ENCODE results near the gene PERCC1.
"Not testable (repeated sequence)": the region's sequence is repeated elsewhere in the genome, so short reads cannot be mapped to it uniquely, and the experiment has no call there.

The PERCC1 gene

DNA sequence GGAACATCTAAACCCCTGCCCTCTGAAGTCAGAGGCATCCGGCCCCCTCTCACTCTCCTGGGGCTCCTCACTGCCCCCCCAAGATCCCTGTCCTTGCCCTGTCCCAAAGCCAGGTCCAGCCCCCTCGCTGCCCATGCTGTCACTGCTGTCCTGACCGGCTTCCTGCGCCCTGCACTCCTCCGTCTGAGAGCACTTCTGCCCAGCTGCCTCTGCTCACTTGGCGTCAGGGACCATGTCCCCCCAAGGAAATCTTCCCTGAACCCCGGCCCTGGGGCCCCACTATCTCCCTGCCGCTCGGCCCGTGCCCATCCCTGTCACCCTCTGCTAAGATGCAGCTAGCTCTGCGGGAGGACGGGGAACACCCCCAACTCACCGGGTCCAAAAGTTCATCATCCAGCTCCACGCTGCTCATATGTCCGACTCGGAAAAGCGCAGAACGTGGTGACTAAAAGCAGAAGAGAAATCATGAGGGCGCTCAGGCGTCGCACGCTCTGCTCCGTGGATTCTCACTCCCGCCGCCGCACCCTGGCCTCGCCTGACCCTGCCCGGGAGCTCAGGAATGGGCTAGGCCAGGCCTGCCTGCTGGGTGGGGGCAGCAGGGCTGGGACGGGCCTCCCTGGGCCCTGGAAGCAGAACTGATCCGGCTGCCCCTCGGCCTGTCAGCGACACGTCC is 34.2 kb downstream of the PERCC1 start:
- no peak overlapping the region for H3K4me3 ChIP-seq (ENCODE audit: low read depth in 1 of 5, low read length in 5 of 5)
- no peak overlapping the region for H3K9ac ChIP-seq (ENCODE audit: low read length in 5 of 5)
- no peaks in the 10 kb centered on the region for H3K27me3 ChIP-seq (ENCODE audit: control insufficient read depth in 5 of 5, insufficient read depth in 4 of 5, low read length in 5 of 5)
- no peak overlapping the region for H3K27ac ChIP-seq (ENCODE audit: low read depth, low read length)
- H3K4me1 ChIP-seq (ENCODE audit: control insufficient read depth in 5 of 5, insufficient read depth in 5 of 5, low read length in 5 of 5), result peaks cover 0 to 21% (median 11%) of the 10 kb centered on the region in 5 donors
- no peaks in the 10 kb centered on the region for H3K9me3 ChIP-seq (ENCODE audit: control insufficient read depth in 5 of 5, low read length in 5 of 5)
- peaks cover 0 to 44% (median 29%) of the 10 kb centered on the region in 5 donors for H3K36me3 ChIP-seq (ENCODE audit: control insufficient read depth in 5 of 5, insufficient read depth in 5 of 5, low read length in 5 of 5)

DNA sequence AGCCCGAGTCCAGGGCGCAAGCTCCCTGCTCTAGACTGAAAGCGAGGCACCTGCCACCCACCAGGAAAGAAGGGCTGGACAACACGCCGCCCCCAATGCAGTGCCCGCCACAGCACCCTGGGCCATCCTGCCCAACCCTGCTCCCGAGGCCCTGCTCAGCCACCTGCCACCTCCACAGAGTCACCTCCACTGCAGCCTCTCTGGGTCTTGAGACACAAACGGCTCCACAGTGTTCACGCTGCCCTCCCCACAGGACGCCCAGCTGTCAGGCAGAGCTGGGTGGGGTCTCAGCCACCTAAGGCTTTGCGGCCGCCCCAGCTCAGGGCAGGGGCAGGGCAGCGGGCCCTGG is 34.7 kb downstream of the PERCC1 start:
- Histone ChIP-seq H3K27me3 (ENCODE audit: control insufficient read depth in 5 of 5, insufficient read depth in 4 of 5, low read length in 5 of 5) (no peaks in the 10 kb centered on the region), H3K4me3 (ENCODE audit: low read depth in 1 of 5, low read length in 5 of 5) (no peak overlapping the region), H3K9me3 (ENCODE audit: control insufficient read depth in 5 of 5, low read length in 5 of 5) (no peaks in the 10 kb centered on the region), H3K27ac (ENCODE audit: low read depth, low read length) (no peak overlapping the region), H3K36me3 (ENCODE audit: control insufficient read depth in 5 of 5, insufficient read depth in 5 of 5, low read length in 5 of 5) (peaks cover 0 to 39% (median 25%) of the 10 kb centered on the region in 5 donors), H3K9ac (ENCODE audit: low read length in 5 of 5) (no peak overlapping the region), H3K4me1 (ENCODE audit: control insufficient read depth in 5 of 5, insufficient read depth in 5 of 5, low read length in 5 of 5) (peaks cover 0 to 26% (median 16%) of the 10 kb centered on the region in 5 donors)

DNA sequence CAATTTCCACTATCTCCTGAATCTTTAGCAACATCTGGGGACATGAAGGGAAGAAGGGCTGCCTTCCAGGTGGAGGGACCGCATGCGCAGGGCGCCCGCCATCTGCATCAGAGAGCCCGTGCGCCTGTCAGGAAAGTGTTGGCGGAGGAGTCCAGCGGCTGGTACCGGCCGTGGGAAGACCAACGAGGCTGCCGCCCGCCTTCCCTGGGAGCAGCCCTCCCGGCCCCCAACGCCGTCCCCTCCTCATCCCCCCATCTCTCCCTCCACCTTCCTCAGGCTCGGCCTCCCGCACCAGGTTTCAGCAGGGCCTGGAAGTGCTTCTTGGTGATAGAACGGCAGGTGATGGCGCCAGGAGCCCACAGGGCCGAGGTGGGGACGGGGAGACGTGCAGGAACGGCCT is 35.2 kb downstream of the PERCC1 start:
- Histone ChIP-seq H3K36me3 (ENCODE audit: control insufficient read depth in 5 of 5, insufficient read depth in 5 of 5, low read length in 5 of 5) (peaks cover 0 to 34% (median 19%) of the 10 kb centered on the region in 5 donors), H3K9me3 (ENCODE audit: control insufficient read depth in 5 of 5, low read length in 5 of 5) (no peaks in the 10 kb centered on the region), H3K4me1 (ENCODE audit: control insufficient read depth in 5 of 5, insufficient read depth in 5 of 5, low read length in 5 of 5) (peaks cover 3 to 31% (median 21%) of the 10 kb centered on the region in 5 donors), H3K27ac (ENCODE audit: low read depth, low read length) (no peak overlapping the region), H3K9ac (ENCODE audit: low read length in 5 of 5) (no peak overlapping the region), H3K27me3 (ENCODE audit: control insufficient read depth in 5 of 5, insufficient read depth in 4 of 5, low read length in 5 of 5) (no peaks in the 10 kb centered on the region), H3K4me3 (ENCODE audit: low read depth in 1 of 5, low read length in 5 of 5) (no peak overlapping the region)

DNA sequence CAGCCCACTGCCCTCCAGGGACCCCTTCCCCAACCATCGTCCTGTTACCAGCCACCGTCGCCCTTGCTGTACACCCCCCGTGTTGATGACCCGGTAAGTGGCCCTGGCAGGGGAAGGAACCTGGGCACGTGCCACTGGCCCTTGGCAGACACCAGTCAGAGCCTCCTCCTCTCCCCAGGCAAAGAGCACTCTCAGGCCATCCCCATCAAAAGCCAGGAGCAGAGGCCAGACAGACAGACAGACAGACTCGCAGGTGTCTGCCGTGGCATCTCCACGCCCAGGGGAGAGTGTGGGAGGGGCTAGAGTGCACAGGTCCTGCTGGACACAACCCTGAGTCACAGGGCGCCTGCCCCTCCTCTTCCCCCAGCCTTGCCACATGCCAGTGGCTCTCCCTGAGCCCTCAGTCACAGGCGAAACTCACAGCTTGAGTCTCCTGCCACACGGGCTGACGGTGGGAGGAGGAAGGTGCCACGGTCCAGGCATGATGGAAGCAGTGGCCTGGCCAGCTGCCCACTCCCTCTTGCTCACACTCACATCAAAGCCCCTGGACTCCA is 36.2 kb downstream of the PERCC1 start:
- no peak overlapping the region for H3K27ac ChIP-seq (ENCODE audit: low read depth, low read length)
- peaks cover 0 to 26% (median 13%) of the 10 kb centered on the region in 5 donors for H3K36me3 ChIP-seq (ENCODE audit: control insufficient read depth in 5 of 5, insufficient read depth in 5 of 5, low read length in 5 of 5)
- H3K4me3 ChIP-seq (ENCODE audit: low read depth in 1 of 5, low read length in 5 of 5), result no peak overlapping the region
- no peak overlapping the region for H3K9ac ChIP-seq (ENCODE audit: low read length in 5 of 5)
- H3K4me1 ChIP-seq (ENCODE audit: control insufficient read depth in 5 of 5, insufficient read depth in 5 of 5, low read length in 5 of 5), result peaks cover 3 to 41% (median 30%) of the 10 kb centered on the region in 5 donors
- H3K9me3 ChIP-seq (ENCODE audit: control insufficient read depth in 5 of 5, low read length in 5 of 5), result no peaks in the 10 kb centered on the region
- H3K27me3 ChIP-seq (ENCODE audit: control insufficient read depth in 5 of 5, insufficient read depth in 4 of 5, low read length in 5 of 5), result no peaks in the 10 kb centered on the region

DNA sequence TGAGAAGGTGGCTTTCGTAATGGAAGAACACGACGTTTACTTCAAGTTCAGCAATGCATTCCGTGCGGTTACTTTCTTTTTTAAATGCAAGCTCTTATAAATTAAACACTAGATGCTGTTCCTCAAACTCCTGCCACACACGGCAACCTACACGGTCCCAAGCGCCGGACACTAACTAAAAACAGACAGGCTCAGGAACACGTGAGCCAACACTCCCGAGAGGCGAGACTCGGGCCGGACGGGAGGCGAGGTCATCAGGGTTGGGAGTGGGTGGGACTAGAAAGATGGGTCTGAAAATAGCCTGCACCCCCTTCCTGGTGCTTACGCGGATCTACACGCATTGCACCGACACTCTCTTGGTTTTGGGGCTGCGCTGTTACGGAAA is 37.5 kb downstream of the PERCC1 start:
- H3K36me3 ChIP-seq (ENCODE audit: control insufficient read depth in 5 of 5, insufficient read depth in 5 of 5, low read length in 5 of 5), result peaks cover 0 to 18% (median 9%) of the 10 kb centered on the region in 5 donors
- no peak overlapping the region for H3K4me3 ChIP-seq (ENCODE audit: low read depth in 1 of 5, low read length in 5 of 5)

DNA sequence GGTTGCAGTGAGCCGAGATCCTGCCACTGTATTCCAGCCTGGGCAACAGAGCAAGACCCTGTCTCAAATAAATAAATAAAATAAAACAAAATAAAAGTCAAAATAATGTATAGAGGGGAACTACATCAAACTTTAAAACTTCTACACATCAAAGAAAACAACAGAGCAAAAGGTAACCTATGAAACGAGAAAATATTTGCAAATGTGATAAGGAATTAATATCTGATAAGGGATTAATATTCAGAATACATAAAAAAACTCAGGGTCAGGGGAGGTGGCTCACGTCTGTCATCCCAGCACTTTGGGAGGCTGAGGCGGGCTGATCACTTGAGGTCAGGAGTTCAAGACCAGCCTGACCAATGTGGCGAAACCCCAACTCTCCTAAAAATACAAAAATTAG is 38.3 kb downstream of the PERCC1 start:
- H3K27me3 ChIP-seq (ENCODE audit: control insufficient read depth in 5 of 5, insufficient read depth in 4 of 5, low read length in 5 of 5); H3K9me3 ChIP-seq (ENCODE audit: control insufficient read depth in 5 of 5, low read length in 5 of 5); H3K9ac ChIP-seq (ENCODE audit: low read length in 5 of 5); H3K27ac ChIP-seq (ENCODE audit: low read depth, low read length); H3K4me3 ChIP-seq (ENCODE audit: low read depth in 1 of 5, low read length in 5 of 5): not testable (repeated sequence)
- H3K4me1 ChIP-seq (ENCODE audit: control insufficient read depth in 5 of 5, insufficient read depth in 5 of 5, low read length in 5 of 5), result peaks cover 5 to 57% (median 37%) of the 10 kb centered on the region in 5 donors
- peaks cover 0 to 13% (median 7%) of the 10 kb centered on the region in 5 donors for H3K36me3 ChIP-seq (ENCODE audit: control insufficient read depth in 5 of 5, insufficient read depth in 5 of 5, low read length in 5 of 5)

More for the DNA sequence above, 37.5 kb downstream of the PERCC1 start:
- no peaks in the 10 kb centered on the region for H3K27me3 ChIP-seq (ENCODE audit: control insufficient read depth in 5 of 5, insufficient read depth in 4 of 5, low read length in 5 of 5)
- peak overlapping the region in 1 of 5 donors; percentile 17 for H3K9ac ChIP-seq (ENCODE audit: low read length in 5 of 5)
- H3K9me3 ChIP-seq (ENCODE audit: control insufficient read depth in 5 of 5, low read length in 5 of 5), result no peaks in the 10 kb centered on the region
- H3K27ac ChIP-seq (ENCODE audit: low read depth, low read length), result no peak overlapping the region
- peaks cover 3 to 49% (median 30%) of the 10 kb centered on the region in 5 donors for H3K4me1 ChIP-seq (ENCODE audit: control insufficient read depth in 5 of 5, insufficient read depth in 5 of 5, low read length in 5 of 5)

DNA sequence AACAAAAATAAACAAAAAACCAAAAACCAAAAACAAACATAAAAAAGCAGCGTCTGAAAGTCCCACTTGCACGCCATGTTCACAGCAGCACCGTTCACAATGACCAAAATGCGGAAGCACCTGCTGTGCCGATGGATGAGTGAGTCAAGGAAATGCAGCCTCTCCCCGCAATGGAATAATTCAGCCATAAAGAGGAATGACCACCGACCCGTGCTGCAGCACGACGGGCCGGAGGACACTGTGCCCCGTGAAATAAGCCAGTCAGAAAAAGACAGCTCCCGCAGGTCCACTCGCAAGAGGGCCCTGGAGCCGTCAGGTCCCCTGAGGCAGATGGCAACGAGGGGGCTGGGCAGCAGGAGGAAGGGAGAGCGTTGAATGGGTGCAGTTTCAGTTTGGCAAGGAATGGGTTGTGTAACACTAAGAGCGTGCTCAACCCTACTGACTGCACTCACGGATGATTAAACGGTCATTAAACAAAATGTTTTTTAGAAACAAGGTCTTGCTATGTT is 38.9 kb downstream of the PERCC1 start:
- peak overlapping the region; percentile 46 for H3K27ac ChIP-seq (ENCODE audit: low read depth, low read length)
- peak overlapping the region in 1 of 5 donors; percentile 14 for H3K4me3 ChIP-seq (ENCODE audit: low read depth in 1 of 5, low read length in 5 of 5)
- no peaks in the 10 kb centered on the region for H3K9me3 ChIP-seq (ENCODE audit: control insufficient read depth in 5 of 5, low read length in 5 of 5)
- peaks cover 5 to 62% (median 39%) of the 10 kb centered on the region in 5 donors for H3K4me1 ChIP-seq (ENCODE audit: control insufficient read depth in 5 of 5, insufficient read depth in 5 of 5, low read length in 5 of 5)
- H3K27me3 ChIP-seq (ENCODE audit: control insufficient read depth in 5 of 5, insufficient read depth in 4 of 5, low read length in 5 of 5), result no peaks in the 10 kb centered on the region
- peak overlapping the region in 2 of 5 donors; percentile 49 to 51 for H3K9ac ChIP-seq (ENCODE audit: low read length in 5 of 5)
- H3K36me3 ChIP-seq (ENCODE audit: control insufficient read depth in 5 of 5, insufficient read depth in 5 of 5, low read length in 5 of 5), result peaks cover 0 to 7% (median under 1%) of the 10 kb centered on the region in 5 donors

DNA sequence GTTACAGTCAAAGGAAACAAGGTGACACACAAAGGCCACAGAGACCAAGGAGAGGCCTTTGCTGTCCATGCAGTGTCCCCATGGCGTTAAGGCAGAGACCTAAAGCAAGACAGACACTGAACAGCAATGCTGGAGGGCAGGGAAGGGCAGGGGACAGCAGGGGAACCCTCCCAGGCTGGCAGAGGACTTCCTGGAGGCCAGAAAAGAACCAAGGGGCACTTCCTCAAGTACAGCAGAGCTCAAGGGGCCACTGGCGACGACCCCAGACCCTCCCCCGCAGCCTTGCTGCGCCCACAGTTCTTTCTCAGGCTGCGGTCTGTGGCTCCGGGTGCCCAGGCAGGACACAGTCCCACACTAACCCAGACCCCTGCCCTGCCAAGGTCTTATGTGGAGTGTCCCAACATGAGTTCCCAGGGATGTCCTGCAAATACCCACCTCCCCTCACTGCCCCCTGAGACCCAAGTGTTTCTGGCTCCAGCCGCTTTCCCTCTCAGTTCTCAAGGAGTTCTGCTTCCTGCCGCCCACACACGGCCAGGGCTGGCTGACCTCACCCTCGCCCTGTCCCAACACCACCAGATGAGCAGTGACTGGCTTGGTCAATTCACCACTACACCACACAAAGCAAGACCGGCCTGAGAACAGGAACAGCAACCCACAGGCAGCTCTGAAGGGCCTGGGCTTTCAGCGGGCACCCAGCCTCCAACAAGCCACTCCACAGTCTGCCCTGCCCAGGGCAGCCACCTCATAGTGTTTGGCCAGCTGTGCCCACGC is 39.8 kb downstream of the PERCC1 start:
- Histone ChIP-seq H3K36me3 (ENCODE audit: control insufficient read depth in 5 of 5, insufficient read depth in 5 of 5, low read length in 5 of 5) (no peaks in the 10 kb centered on the region), H3K27ac (ENCODE audit: low read depth, low read length) (peak overlapping the region; percentile 46), H3K27me3 (ENCODE audit: control insufficient read depth in 5 of 5, insufficient read depth in 4 of 5, low read length in 5 of 5) (no peaks in the 10 kb centered on the region), H3K9me3 (ENCODE audit: control insufficient read depth in 5 of 5, low read length in 5 of 5) (no peaks in the 10 kb centered on the region), H3K4me3 (ENCODE audit: low read depth in 1 of 5, low read length in 5 of 5) (peak overlapping the region in 1 of 5 donors; percentile 14), H3K4me1 (ENCODE audit: control insufficient read depth in 5 of 5, insufficient read depth in 5 of 5, low read length in 5 of 5) (peaks cover 7 to 68% (median 44%) of the 10 kb centered on the region in 5 donors), H3K9ac (ENCODE audit: low read length in 5 of 5) (peak overlapping the region in 3 of 5 donors; percentile 31 to 44 (median 42))

DNA sequence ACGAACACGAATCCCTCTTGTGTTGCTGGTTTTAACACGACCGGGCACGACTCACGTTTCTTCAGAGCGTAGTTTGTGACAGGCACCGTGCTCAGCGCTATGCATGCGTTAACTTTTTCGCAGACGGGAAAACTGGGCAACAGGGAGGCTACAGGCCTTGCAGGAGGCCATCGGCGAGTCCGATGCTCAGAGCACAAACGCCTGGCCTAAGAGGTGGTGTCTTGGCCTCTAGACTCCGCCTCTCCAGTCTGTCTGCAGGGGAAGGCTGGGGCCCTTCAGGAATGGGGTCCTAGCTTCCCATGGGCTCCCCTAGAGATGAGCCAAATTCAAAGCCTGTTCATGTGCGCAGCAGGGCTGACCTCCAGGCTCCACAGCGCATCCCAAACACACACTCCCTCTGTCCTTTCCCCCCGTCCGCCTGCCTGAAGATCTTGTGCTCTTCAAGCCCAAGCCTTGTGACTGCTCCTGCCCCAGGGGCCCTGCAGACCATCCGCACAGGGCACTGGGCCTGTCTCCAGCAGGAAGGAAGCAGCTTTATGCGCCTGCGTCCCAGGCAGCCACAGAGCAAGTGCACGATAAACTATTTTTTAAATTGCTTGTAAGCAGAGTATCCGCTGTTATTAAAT is 40.8 kb downstream of the PERCC1 start:
- Histone ChIP-seq H3K27ac (ENCODE audit: low read depth, low read length) (no peak overlapping the region), H3K27me3 (ENCODE audit: control insufficient read depth in 5 of 5, insufficient read depth in 4 of 5, low read length in 5 of 5) (no peaks in the 10 kb centered on the region), H3K9ac (ENCODE audit: low read length in 5 of 5) (peak overlapping the region in 1 of 5 donors; percentile 23), H3K4me1 (ENCODE audit: control insufficient read depth in 5 of 5, insufficient read depth in 5 of 5, low read length in 5 of 5) (peaks cover 7 to 71% (median 46%) of the 10 kb centered on the region in 5 donors), H3K4me3 (ENCODE audit: low read depth in 1 of 5, low read length in 5 of 5) (no peak overlapping the region), H3K9me3 (ENCODE audit: control insufficient read depth in 5 of 5, low read length in 5 of 5) (no peaks in the 10 kb centered on the region), H3K36me3 (ENCODE audit: control insufficient read depth in 5 of 5, insufficient read depth in 5 of 5, low read length in 5 of 5) (no peaks in the 10 kb centered on the region)
